ENCODE results near the gene SNRPD2.

GRCh38 chr19:45691516-45692186 is at the start of gene SNRPD2:
- TF ChIP-seq CTCF (IDR thresholded peaks at IDR 0.05; ENCODE audit: low read length): no peak
- no peak for TF ChIP-seq EZH2 (IDR thresholded peaks at IDR 0.05; ENCODE audit: borderline replicate concordance, low read length)

All from OCI-LY1 (cell line).